ENCODE results near the gene GHRL.

GHRL gene

GRCh38 chr3:10311710-10312109 lies 19.0 kb upstream of the GHRL start:
- Histone ChIP-seq H3K27me3 (ENCODE audit: control insufficient read depth, insufficient read depth, low read length) (no peaks in the 10 kb centered on the region), H2AFZ (no peak overlapping the region), H3K79me2 (peaks cover 9% of the 10 kb centered on the region), H3K36me3 (ENCODE audit: control insufficient read depth, insufficient read depth, low read length) (no peaks in the 10 kb centered on the region), H3K9me3 (ENCODE audit: control insufficient read depth, low read length) (no peaks in the 10 kb centered on the region), H3K27ac (no peak overlapping the region), H3K4me3 (ENCODE audit: low read depth, low read length) (no peak overlapping the region), H3K9ac (no peak overlapping the region), H3K4me1 (peaks cover 2% of the 10 kb centered on the region), H3K4me2 (ENCODE audit: low read length) (no peak overlapping the region)
- TF ChIP-seq, protein P1, sequence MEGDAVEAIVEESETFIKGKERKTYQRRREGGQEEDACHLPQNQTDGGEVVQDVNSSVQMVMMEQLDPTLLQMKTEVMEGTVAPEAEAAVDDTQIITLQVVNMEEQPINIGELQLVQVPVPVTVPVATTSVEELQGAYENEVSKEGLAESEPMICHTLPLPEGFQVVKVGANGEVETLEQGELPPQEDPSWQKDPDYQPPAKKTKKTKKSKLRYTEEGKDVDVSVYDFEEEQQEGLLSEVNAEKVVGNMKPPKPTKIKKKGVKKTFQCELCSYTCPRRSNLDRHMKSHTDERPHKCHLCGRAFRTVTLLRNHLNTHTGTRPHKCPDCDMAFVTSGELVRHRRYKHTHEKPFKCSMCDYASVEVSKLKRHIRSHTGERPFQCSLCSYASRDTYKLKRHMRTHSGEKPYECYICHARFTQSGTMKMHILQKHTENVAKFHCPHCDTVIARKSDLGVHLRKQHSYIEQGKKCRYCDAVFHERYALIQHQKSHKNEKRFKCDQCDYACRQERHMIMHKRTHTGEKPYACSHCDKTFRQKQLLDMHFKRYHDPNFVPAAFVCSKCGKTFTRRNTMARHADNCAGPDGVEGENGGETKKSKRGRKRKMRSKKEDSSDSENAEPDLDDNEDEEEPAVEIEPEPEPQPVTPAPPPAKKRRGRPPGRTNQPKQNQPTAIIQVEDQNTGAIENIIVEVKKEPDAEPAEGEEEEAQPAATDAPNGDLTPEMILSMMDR (IDR thresholded peaks at IDR 0.05) = no peak

- H3K9me3 ChIP-seq (ENCODE audit: control insufficient read depth, low read length) = no peaks in the 10 kb centered on the region
- H3K79me2 ChIP-seq = peaks cover 5% of the 10 kb centered on the region
- no peaks in the 10 kb centered on the region for H3K36me3 ChIP-seq (ENCODE audit: control insufficient read depth, insufficient read depth, low read length)
- TF ChIP-seq, protein P1 (IDR thresholded peaks at IDR 0.05) = no peak
- H3K4me2 ChIP-seq (ENCODE audit: low read length) = no peak overlapping the region
- no peak overlapping the region for H2AFZ ChIP-seq
- H3K4me3 ChIP-seq (ENCODE audit: low read depth, low read length) = no peak overlapping the region
- no peak overlapping the region for H3K27ac ChIP-seq
- peaks cover 2% of the 10 kb centered on the region for H3K4me1 ChIP-seq
- H3K9ac ChIP-seq = no peak overlapping the region
- no peaks in the 10 kb centered on the region for H3K27me3 ChIP-seq (ENCODE audit: control insufficient read depth, insufficient read depth, low read length)
These were observed 17.8 kb upstream of the GHRL start for GRCh38 chr3:10310578-10310977.

DNA sequence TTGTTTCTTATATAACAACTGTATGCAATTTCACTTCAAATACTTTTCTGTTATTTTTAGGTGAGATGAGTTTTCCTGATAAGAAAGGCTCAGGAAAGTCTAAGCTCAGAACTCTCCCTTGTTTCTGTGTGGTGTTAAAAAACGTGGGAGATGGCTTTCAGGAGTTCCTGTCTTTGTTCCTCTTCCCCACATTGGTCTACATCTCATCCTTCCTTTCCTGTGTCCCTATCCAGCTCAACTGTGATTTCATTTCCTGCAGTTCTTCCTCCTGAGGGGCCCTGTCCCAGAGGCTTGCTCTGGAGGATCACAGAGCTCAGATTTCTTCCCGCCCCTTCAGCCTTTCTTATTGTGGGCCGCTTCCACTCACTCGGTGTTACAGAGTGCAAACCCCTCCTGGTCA lies 17.0 kb upstream of the GHRL start:
- Histone ChIP-seq H3K27ac (peak overlapping the region; percentile 0), H3K79me2 (peaks cover 5% of the 10 kb centered on the region), H3K9ac (no peak overlapping the region), H2AFZ (no peak overlapping the region), H3K4me1 (peaks cover 2% of the 10 kb centered on the region), H3K9me3 (ENCODE audit: control insufficient read depth, low read length) (no peaks in the 10 kb centered on the region), H3K4me2 (ENCODE audit: low read length) (no peak overlapping the region), H3K36me3 (ENCODE audit: control insufficient read depth, insufficient read depth, low read length) (no peaks in the 10 kb centered on the region), H3K4me3 (ENCODE audit: low read depth, low read length) (no peak overlapping the region), H3K27me3 (ENCODE audit: control insufficient read depth, insufficient read depth, low read length) (no peaks in the 10 kb centered on the region)
- TF ChIP-seq, protein P1 (IDR thresholded peaks at IDR 0.05) = no peak

- Histone ChIP-seq H3K27ac (no peak overlapping the region), H2AFZ (no peak overlapping the region), H3K4me1 (peaks cover 2% of the 10 kb centered on the region), H3K79me2 (peaks cover 5% of the 10 kb centered on the region), H3K4me2 (ENCODE audit: low read length) (no peak overlapping the region), H3K9me3 (ENCODE audit: control insufficient read depth, low read length) (no peaks in the 10 kb centered on the region), H3K4me3 (ENCODE audit: low read depth, low read length) (no peak overlapping the region), H3K9ac (no peak overlapping the region), H3K36me3 (ENCODE audit: control insufficient read depth, insufficient read depth, low read length) (no peaks in the 10 kb centered on the region), H3K27me3 (ENCODE audit: control insufficient read depth, insufficient read depth, low read length) (no peaks in the 10 kb centered on the region)
- TF ChIP-seq, protein P1 (IDR thresholded peaks at IDR 0.05) = no peak
These were observed 15.9 kb upstream of the GHRL start for GRCh38 chr3:10308678-10309077.

DNA sequence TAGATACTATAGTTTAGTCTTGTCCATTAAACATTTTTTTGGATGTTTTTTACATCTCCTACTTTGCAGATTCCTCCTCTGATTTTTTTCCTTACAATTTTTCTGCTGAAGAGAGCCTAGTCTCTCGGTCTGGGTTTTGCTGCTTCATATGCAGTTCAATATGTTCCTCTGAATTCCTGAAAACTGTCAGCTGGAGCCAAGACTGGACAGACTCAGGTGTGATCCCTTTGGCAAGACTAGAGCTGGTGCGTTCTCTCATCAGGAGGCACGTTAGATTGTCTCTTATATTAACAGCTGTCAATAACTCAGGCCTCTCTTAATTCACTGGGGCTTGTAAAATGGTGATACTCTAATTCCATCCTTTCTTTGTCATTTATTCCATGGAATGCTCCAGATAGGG lies 13.4 kb upstream of the GHRL start:
- Histone ChIP-seq H3K27ac (no peak overlapping the region), H3K9me3 (ENCODE audit: control insufficient read depth, low read length) (no peaks in the 10 kb centered on the region), H3K36me3 (ENCODE audit: control insufficient read depth, insufficient read depth, low read length) (no peaks in the 10 kb centered on the region), H3K9ac (no peak overlapping the region), H3K79me2 (peaks cover 5% of the 10 kb centered on the region), H3K4me2 (ENCODE audit: low read length) (no peak overlapping the region), H2AFZ (no peak overlapping the region), H3K4me1 (peaks cover 2% of the 10 kb centered on the region), H3K4me3 (ENCODE audit: low read depth, low read length) (no peak overlapping the region), H3K27me3 (ENCODE audit: control insufficient read depth, insufficient read depth, low read length) (no peaks in the 10 kb centered on the region)
- TF ChIP-seq, protein P1 (IDR thresholded peaks at IDR 0.05) = no peak
